A549 (cell line): Measurements from ENCODE around the gene SMIM38. TPM values are rescaled to one million over a fixed set of nuclear protein-coding genes. Genes with fewer than 3 reads are reported as not detected.

Source experiments
- ATAC-seq, 2 experiments: fragments of 200-7000 bp in 1 of 2; fragments of >200 bp in 1 of 2; cut with Nextera tagmentation in 1 of 2; cut with Tn5 transposase in 1 of 2; 3 replicates each; pipeline versions ENCODE4 v1.8.0 to v1.9.1; 2018 to 2020; ENCODE audit warnings: mild to moderate bottlenecking in 1 of 2, moderate library complexity in 1 of 2
- CTCF ChIA-PET: fragments of 300-600 bp; sonication (Branson Sonifier 250); formaldehyde crosslinking; extraction: SDS; loops from one replicate; lab custom pipeline; 2021; ENCODE audit warnings: antibody characterized with exemption, inconsistent platforms; lab: Yijun Ruan, JAX
- POLR2A ChIA-PET: fragments of 350-600 bp; formaldehyde crosslinking; extraction: SDS; loops from one replicate; lab custom pipeline; 2021; ENCODE audit warnings: antibody characterized with exemption, inconsistent platforms; lab: Yijun Ruan, JAX
- DNase-seq, 2 experiments: peaks; one replicate each; pipeline versions ENCODE4 v3.0.0 to v3.0.0-alpha.2; 2011 to 2016; ENCODE audit warnings: low read depth in 1 of 2, low spot score in 1 of 2
- FAIRE-seq: peaks from 2 replicates; lab custom pipeline; 2011; peaks lifted over from hg19 to GRCh38; lab: Jason Lieb, UNC
- H3K27ac ChIP-seq, 2 experiments: fragments of >200 bp; sonication (Bioruptor Twin); formaldehyde crosslinking; 3 replicates each; pipeline ENCODE4 v1.5.1; 2016 to 2017
- H3K4me1 ChIP-seq: fragments of >200 bp; sonication (Bioruptor Twin); formaldehyde crosslinking; 3 replicates; pipeline ENCODE4 v1.6.1; 2016
- H3K4me2 ChIP-seq: fragments of >200 bp; sonication (Bioruptor Twin); formaldehyde crosslinking; 3 replicates; pipeline ENCODE4 v1.6.1; 2016
- H3K4me3 ChIP-seq: fragments of >200 bp; sonication (Bioruptor Twin); formaldehyde crosslinking; 3 replicates; pipeline ENCODE4 v1.5.1; 2016
- H3K9me3 ChIP-seq: fragments of >200 bp; sonication (Bioruptor Twin); formaldehyde crosslinking; 3 replicates; pipeline ENCODE4 v1.6.1; 2016
- CBX8 ChIP-seq: fragments of 200-600 bp; sonication (generic); IDR thresholded peaks from 2 replicates; pipeline ENCODE4 v1.6.1; 2016
- CHD2 ChIP-seq: fragments of 150-350 bp; IDR thresholded peaks from 2 replicates; pipeline ENCODE4 v1.6.1; 2014; ENCODE audit warnings: low read length; ENCODE audit not compliant: partially characterized antibody
- CHD4 ChIP-seq: fragments of 200-600 bp; sonication (generic); IDR thresholded peaks from 2 replicates; pipeline ENCODE4 v1.6.1; 2016; ENCODE audit warnings: antibody characterized with exemption, mild to moderate bottlenecking, borderline replicate concordance
- EHMT2 ChIP-seq: fragments of 200-600 bp; sonication (generic); IDR thresholded peaks from 2 replicates; pipeline ENCODE4 v1.6.1; 2016; ENCODE audit warnings: antibody characterized with exemption, low read depth, mild to moderate bottlenecking, moderate library complexity
- EP300 ChIP-seq, 2 experiments: fragments of >200 bp; sonication (Bioruptor Twin); formaldehyde crosslinking; IDR thresholded peaks; 2 replicates in 1 of 2; 3 replicates in 1 of 2; pipeline ENCODE4 v1.6.1; 2016 to 2017
- GATA3 ChIP-seq: IDR thresholded peaks from 2 replicates; pipeline ENCODE4 v1.6.1; 2012; ENCODE audit warnings: borderline replicate concordance
- HDAC2 ChIP-seq: fragments of 200-600 bp; sonication (generic); IDR thresholded peaks from 2 replicates; pipeline ENCODE4 v1.6.1; 2016
- HEYL ChIP-seq: fragments of 250-450 bp; sonication (Bioruptor Pico); IDR thresholded peaks from 2 replicates; pipeline ENCODE4 v1.8.0; 2021; ENCODE audit warnings: mild to moderate bottlenecking, moderate library complexity
- HMGXB4 ChIP-seq: fragments of 250-450 bp; sonication (Bioruptor Pico); IDR thresholded peaks from 2 replicates; pipeline ENCODE4 v1.5.0; 2021; ENCODE audit warnings: mild to moderate bottlenecking, moderate library complexity, borderline replicate concordance
- HOXA7 ChIP-seq: fragments of 250-450 bp; sonication (Bioruptor Pico); IDR thresholded peaks from 2 replicates; pipeline ENCODE4 v1.5.0; 2020; ENCODE audit warnings: mild to moderate bottlenecking, moderate library complexity
- JUN ChIP-seq, 2 experiments: fragments of >200 bp; sonication (Bioruptor Twin); formaldehyde crosslinking; IDR thresholded peaks; 2 replicates in 1 of 2; 3 replicates in 1 of 2; pipeline ENCODE4 v1.6.1; 2016 to 2017
- JUNB ChIP-seq: fragments of >200 bp; sonication (Bioruptor Twin); formaldehyde crosslinking; IDR thresholded peaks from 2 replicates; pipeline ENCODE4 v1.6.1; 2016
- MAFK ChIP-seq: fragments of 450-650 bp; IDR thresholded peaks from 2 replicates; pipeline ENCODE4 v1.6.1; 2014; ENCODE audit not compliant: partially characterized antibody
- NPAS2 ChIP-seq: fragments of 250-450 bp; sonication (Bioruptor Pico); IDR thresholded peaks from 2 replicates; pipeline ENCODE4 v1.8.0; 2022; ENCODE audit warnings: mild to moderate bottlenecking, moderate library complexity, borderline replicate concordance
- NR3C1 ChIP-seq: fragments of >200 bp; sonication (Bioruptor Twin); formaldehyde crosslinking; IDR thresholded peaks from 3 replicates; pipeline ENCODE4 v1.6.1; 2017
- POLR2AphosphoS2 ChIP-seq: conservative IDR thresholded peaks from 2 replicates; pipeline ENCODE4 v1.6.1; 2012; ENCODE audit warnings: low read length, improper control_type of control experiment, inconsistent platforms
- RAD21 ChIP-seq, 2 experiments: fragments of >200 bp in 1 of 2; sonication (Bioruptor Twin) in 1 of 2; formaldehyde crosslinking in 1 of 2; IDR thresholded peaks in 1 of 2; conservative IDR thresholded peaks in 1 of 2; 2 replicates in 1 of 2; 3 replicates in 1 of 2; pipeline ENCODE4 v1.6.1; 2012 to 2018; ENCODE audit warnings: inconsistent platforms in 1 of 2
- RARB ChIP-seq: fragments of 250-450 bp; sonication (Bioruptor Pico); IDR thresholded peaks from 2 replicates; pipeline ENCODE4 v1.8.0; 2021; ENCODE audit warnings: mild to moderate bottlenecking, moderate library complexity
- SREBF2 ChIP-seq: fragments of 450-650 bp; IDR thresholded peaks from 2 replicates; pipeline ENCODE4 v1.6.1; 2014; ENCODE audit warnings: mild to moderate bottlenecking, moderate library complexity
- TFCP2L1 ChIP-seq: fragments of 250-450 bp; sonication (Bioruptor Pico); IDR thresholded peaks from 2 replicates; pipeline ENCODE4 v1.5.0; 2021; ENCODE audit warnings: mild to moderate bottlenecking
- TP53 ChIP-seq: fragments of 250-450 bp; sonication (Bioruptor Pico); IDR thresholded peaks from 2 replicates; pipeline ENCODE4 v1.5.0; 2021; ENCODE audit warnings: mild to moderate bottlenecking, moderate library complexity
- ZFP36 ChIP-seq: fragments of 450-650 bp; IDR thresholded peaks from 2 replicates; pipeline ENCODE4 v1.6.1; 2014; ENCODE audit warnings: borderline replicate concordance; ENCODE audit not compliant: partially characterized antibody
- ZNF302 ChIP-seq: fragments of 250-450 bp; sonication (Bioruptor Pico); IDR thresholded peaks from 2 replicates; pipeline ENCODE4 v1.9.0; 2021; ENCODE audit warnings: inconsistent platforms, mild to moderate bottlenecking, moderate library complexity
- ZSCAN20 ChIP-seq: fragments of 250-450 bp; sonication (Bioruptor Pico); IDR thresholded peaks from 2 replicates; pipeline ENCODE4 v1.8.0; 2022; ENCODE audit warnings: mild to moderate bottlenecking, moderate library complexity
- WGBS: methylation state at CpG from one replicate; pipeline ENCODE4 v1.1.6; 2017; ENCODE audit errors: missing lambda C conversion rate; 5-methylcytosine and 5-hydroxymethylcytosine counted together
- polyA plus RNA-seq, 4 experiments: library from polyadenylated mRNA; depleted of rRNA in 3 of 4; stranded (reverse); fragments of >200 nt; fragmentation: RNase III in 1 of 4; extraction: RNeasy Plus Mini Kit Qiagen cat#74134 plus additional on column Dnase treatment in 1 of 4; gene quantifications; 2 replicates in 3 of 4; 3 replicates in 1 of 4; pipeline ENCODE4 v1.2.3, GENCODE V29; 2011 to 2017

The SMIM38 gene
- polyA plus RNA-seq, 2 of the 4 experiments (the other 2 are of a cell fraction) = 0.05 to 0.08 TPM

- TF ChIP-seq POLR2AphosphoS2 (no peak), EHMT2 (no peak), HOXA7 (no peak)
- Histone ChIP-seq H3K4me1 (no peaks in the 10 kb centered on the region), H3K4me3 (no peak overlapping the region), H3K9me3 (no peaks in the 10 kb centered on the region), H3K27ac (no peak overlapping the region), H3K4me2 (no peak overlapping the region)
- ChIA-PET POLR2A (no interaction called here), CTCF (interaction anchor here (1.2 kb wide), 1 partner anchor 25 kb away, joined by 3 read pairs; no protein-coding TSS in a partner anchor)
- ATAC-seq = no peak
- no peak for DNase-seq
- 33% methylated on average over 5 of the region's 5 CpGs for WGBS
- no peak for FAIRE-seq
Observed at GRCh38 chr11:69198891-69199582, 43.3 kb downstream of the SMIM38 start.

GRCh38 chr11:69199583-69200315 lies 44.0 kb downstream of the SMIM38 start:
- DNase-seq (no peak), ATAC-seq (no peak), FAIRE-seq (no peak)
- H3K9me3 ChIP-seq = no peaks in the 10 kb centered on the region
- ChIA-PET CTCF (interaction anchor here (0.8 to 1.2 kb wide), 2 partner anchors 26 to 30 kb away, joined by 3 read pairs; no protein-coding TSS in a partner anchor), POLR2A (no interaction called here)
- no peak overlapping the region for H3K4me3 ChIP-seq
- TF ChIP-seq GATA3 (no peak), RAD21 (conservative IDR thresholded peaks at IDR 0.05 in 1 of 2, IDR thresholded peaks at IDR 0.05 in 1 of 2) (no peak), ZNF302 (CRISPR knock-in tag) (no peak), CHD2 (no peak), RARB (CRISPR knock-in tag) (no peak), EHMT2 (no peak), ZFP36 (no peak), JUN (IDR thresholded peaks at IDR 0.05) (no peak), JUNB (no peak), ZSCAN20 (CRISPR knock-in tag) (no peak), MAFK (no peak), HDAC2 (no peak), CBX8 (no peak), TP53 (CRISPR knock-in tag) (no peak), SREBF2 (no peak)
- WGBS = 83% methylated on average over 10 of the region's 10 CpGs
- H3K4me2 ChIP-seq = no peak overlapping the region
- no peak overlapping the region for H3K27ac ChIP-seq
- no peaks in the 10 kb centered on the region for H3K4me1 ChIP-seq

DNA sequence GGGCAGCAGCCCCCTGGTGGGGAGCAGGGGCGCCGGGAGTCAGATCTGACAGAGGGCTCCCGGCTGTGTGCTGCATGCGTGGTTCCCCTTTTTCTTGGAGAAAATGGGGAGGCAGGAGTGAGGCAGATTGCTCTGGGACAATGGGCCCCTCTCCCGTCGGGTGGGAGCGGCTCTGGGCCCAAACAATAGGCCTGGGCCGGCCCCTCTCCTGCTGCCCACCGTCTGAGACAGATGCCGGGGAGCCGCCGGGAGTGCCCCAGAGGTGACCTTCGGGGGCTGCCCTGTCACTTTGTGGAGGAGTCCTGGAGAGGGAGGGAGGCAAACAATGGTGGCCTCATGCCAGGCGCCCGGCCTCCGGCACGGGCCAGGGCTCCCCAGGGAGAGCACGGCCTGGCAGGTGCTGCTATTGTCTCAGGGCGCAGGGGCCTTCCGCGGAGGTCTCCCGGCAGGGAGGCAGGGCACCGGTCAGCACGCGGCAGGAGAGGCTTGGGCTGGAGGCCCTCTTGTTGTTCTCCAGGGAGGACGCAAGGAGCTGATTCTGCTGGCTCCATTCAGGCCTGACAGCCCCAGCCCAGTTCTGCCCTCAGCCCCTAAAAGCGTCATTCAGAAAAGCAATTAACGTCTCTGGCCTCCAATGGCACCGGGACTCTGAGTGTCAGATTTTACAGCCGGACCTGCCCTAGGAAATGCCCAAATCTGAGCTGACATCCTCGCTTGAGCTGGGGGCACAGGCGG lies 44.8 kb downstream of the SMIM38 start:
- no peak for TF ChIP-seq ZSCAN20 (CRISPR knock-in tag)
- TF ChIP-seq JUNB = no peak
- TF ChIP-seq EHMT2 = no peak
- no peak for TF ChIP-seq HEYL (CRISPR knock-in tag)
- TF ChIP-seq HMGXB4 (CRISPR knock-in tag) = no peak
- TF ChIP-seq TFCP2L1 (CRISPR knock-in tag) = no peak
- no peak for TF ChIP-seq RAD21 (conservative IDR thresholded peaks at IDR 0.05 in 1 of 2, IDR thresholded peaks at IDR 0.05 in 1 of 2)
- no peak for TF ChIP-seq CHD4
- no peak for TF ChIP-seq EP300 (IDR thresholded peaks at IDR 0.05)
- no peak for TF ChIP-seq NPAS2
- no peak for TF ChIP-seq NR3C1
- ChIA-PET CTCF (interaction anchor here (0.6 to 1.2 kb wide), 3 partner anchors 27 to 70 kb away, joined by 3 read pairs; no protein-coding TSS in a partner anchor), POLR2A (no interaction called here)
- H3K9me3 ChIP-seq = no peaks in the 10 kb centered on the region
- DNase-seq = no peak
- no peaks in the 10 kb centered on the region for H3K4me1 ChIP-seq
- whole genome bisulfite sequencing = 86% methylated on average over 22 of the region's 32 CpGs
- H3K4me2 ChIP-seq = no peak overlapping the region
- no peak for ATAC-seq
- H3K27ac ChIP-seq = no peak overlapping the region
- FAIRE-seq = no peak
- no peak overlapping the region for H3K4me3 ChIP-seq
